Type B pancreatic cell (in vitro differentiated cells): ENCODE data around the gene ATP5F1D. TPM values are rescaled to one million over a fixed set of nuclear protein-coding genes. Genes with fewer than 3 reads are reported as not detected.

Experiments
- DNase-seq: peaks from one replicate; pipeline ENCODE4 v3.0.0; 2021; ENCODE audit warnings: mixed read lengths; ENCODE audit not compliant: unreplicated experiment; ENCODE audit errors: extremely low spot score
- H3K27ac Mint-ChIP-seq: 2 replicates; pipeline ENCODE4 v1.8.0; 2021; ENCODE audit warnings: mild to moderate bottlenecking, mixed read lengths
- H3K27me3 Mint-ChIP-seq: 2 replicates; pipeline ENCODE4 v1.8.0; 2021; ENCODE audit warnings: mixed read lengths
- H3K36me3 Mint-ChIP-seq: 2 replicates; pipeline ENCODE4 v1.8.0; 2021; ENCODE audit warnings: mixed read lengths
- H3K4me1 Mint-ChIP-seq: one replicate; pipeline ENCODE4 v1.8.0; 2021; ENCODE audit warnings: mixed read lengths; ENCODE audit not compliant: unreplicated experiment
- H3K4me3 Mint-ChIP-seq: 2 replicates; pipeline ENCODE4 v1.8.0; 2021; ENCODE audit warnings: mild to moderate bottlenecking, mixed read lengths
- H3K9me3 Mint-ChIP-seq: 2 replicates; pipeline ENCODE4 v1.8.0; 2021; ENCODE audit warnings: mixed read lengths
- total RNA-seq: library from RNA; stranded (reverse); gene quantifications from 2 replicates; pipeline ENCODE4 v1.2.1, GENCODE V29; 2021; ENCODE audit warnings: low replicate concordance
- TF ChIP-seq, protein P1 (sequence below): fragments of 200-600 bp; sonication (generic); conservative IDR thresholded peaks from 2 replicates; pipeline ENCODE4 v1.5.0; 2021; ENCODE audit warnings: antibody characterized with exemption, mild to moderate bottlenecking

ATP5F1D gene
- total RNA-seq, 1 donor from 2014 or later, result 165 TPM

DNA sequence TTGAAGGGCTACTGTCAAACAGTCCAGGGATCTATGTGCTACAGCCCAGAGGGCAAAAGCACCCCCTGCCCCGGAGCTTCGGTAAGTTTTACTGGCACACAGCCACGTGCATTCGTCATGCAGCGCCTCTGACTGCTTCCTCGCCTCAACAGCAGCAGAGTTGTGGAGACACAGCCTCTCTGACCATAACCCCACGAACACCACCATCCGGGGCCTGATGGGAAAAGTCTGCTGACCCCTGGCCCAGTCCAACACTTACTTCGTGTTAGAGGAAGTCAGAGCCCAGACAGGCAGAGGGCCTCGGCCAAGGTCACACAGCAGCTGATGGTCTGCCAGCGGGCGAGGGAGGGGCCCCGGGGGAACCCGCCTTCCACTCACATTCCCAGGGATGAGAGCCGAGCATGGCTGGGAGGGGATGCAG lies 8.9 kb upstream of the ATP5F1D start:
- peaks cover 13% of the 10 kb centered on the region for H3K4me1 Mint-ChIP-seq
- no peaks in the 10 kb centered on the region for H3K36me3 Mint-ChIP-seq
- H3K27me3 Mint-ChIP-seq, result no peaks in the 10 kb centered on the region
- peak overlapping the region; percentile 80 for H3K27ac Mint-ChIP-seq
- TF ChIP-seq, protein P1, sequence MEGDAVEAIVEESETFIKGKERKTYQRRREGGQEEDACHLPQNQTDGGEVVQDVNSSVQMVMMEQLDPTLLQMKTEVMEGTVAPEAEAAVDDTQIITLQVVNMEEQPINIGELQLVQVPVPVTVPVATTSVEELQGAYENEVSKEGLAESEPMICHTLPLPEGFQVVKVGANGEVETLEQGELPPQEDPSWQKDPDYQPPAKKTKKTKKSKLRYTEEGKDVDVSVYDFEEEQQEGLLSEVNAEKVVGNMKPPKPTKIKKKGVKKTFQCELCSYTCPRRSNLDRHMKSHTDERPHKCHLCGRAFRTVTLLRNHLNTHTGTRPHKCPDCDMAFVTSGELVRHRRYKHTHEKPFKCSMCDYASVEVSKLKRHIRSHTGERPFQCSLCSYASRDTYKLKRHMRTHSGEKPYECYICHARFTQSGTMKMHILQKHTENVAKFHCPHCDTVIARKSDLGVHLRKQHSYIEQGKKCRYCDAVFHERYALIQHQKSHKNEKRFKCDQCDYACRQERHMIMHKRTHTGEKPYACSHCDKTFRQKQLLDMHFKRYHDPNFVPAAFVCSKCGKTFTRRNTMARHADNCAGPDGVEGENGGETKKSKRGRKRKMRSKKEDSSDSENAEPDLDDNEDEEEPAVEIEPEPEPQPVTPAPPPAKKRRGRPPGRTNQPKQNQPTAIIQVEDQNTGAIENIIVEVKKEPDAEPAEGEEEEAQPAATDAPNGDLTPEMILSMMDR, result no peak
- no peak for DNase-seq
- H3K4me3 Mint-ChIP-seq, result peak overlapping the region; percentile 55
- H3K9me3 Mint-ChIP-seq, result no peaks in the 10 kb centered on the region

DNA sequence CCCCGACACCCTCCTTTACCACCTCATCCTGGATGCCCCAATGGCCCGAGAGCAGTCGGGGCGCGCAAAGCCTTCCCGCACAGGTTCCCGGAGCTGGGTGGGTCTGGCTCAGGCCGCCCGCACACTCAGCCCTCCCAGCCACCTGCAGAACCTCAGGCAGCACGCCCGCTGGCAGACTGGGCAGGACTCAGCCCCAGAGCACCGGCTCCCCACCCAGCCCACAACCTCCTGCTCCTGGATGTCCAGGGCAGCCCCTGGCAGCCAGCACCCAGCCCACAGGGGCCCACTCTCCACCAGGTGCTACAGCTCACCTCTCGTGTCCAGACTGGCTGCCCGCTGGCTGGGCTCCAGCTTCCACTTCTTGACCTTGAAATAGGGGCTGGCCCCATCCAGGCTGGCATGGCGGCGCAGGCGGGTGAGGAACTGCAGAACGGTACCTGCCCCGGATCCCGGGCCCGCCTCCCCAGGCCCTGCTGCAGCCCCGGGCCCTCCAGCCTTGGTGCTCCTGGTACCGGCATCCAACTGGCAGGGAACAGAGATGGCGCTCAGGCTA lies 8.4 kb upstream of the ATP5F1D start:
- no peak for DNase-seq
- TF ChIP-seq, protein P1, result no peak
- H3K36me3 Mint-ChIP-seq, result no peaks in the 10 kb centered on the region
- H3K9me3 Mint-ChIP-seq, result no peaks in the 10 kb centered on the region
- no peak overlapping the region for H3K4me3 Mint-ChIP-seq
- H3K27me3 Mint-ChIP-seq, result no peaks in the 10 kb centered on the region
- H3K4me1 Mint-ChIP-seq, result peaks cover 13% of the 10 kb centered on the region
- no peak overlapping the region for H3K27ac Mint-ChIP-seq

DNA sequence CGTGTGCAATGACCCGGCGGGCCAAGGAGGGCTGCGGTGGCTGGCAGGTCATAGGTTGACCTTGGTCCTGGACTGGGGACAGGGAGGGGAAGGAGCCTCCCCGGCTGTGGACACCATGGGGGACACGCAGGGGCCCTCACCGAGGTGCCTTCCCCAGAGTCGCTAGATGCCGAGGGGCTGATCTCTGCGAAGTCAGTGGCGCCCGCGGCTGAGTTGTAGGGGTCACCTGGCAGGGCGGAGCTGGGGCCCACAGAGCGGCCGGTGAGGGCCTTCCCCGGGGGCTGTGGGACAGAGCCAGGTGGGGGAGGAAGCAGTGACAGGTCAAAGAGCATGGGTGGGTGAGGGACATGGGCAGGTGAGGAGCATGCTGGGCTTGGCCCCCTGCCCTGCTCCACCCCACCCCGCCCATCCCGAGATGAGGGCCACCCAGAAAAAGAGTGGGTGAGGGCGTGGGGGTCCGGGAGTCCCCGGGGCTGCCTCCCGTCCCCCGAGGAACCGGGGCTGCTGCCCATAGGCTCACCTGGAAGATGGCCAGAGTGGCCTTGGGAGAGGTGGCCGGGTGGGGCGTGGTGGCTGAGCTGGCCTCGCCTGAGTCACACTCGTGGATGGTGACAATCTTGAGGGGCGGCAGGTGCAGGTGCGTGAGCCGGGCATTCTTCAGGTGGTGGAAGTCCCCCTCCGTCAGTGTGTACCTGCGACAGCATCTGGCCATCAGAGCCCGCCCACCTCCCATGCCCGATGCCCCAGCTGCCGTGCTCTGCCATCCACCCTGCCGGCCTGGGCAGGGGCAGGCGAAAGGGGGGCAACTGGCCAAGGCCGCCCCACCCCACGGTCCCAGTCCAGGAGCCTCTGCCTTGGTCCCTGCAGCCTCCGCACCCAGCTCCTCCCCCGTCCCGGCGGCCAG lies 7.2 kb upstream of the ATP5F1D start:
- no peak overlapping the region for H3K27ac Mint-ChIP-seq
- TF ChIP-seq, protein P1, result no peak
- DNase-seq, result no peak
- no peaks in the 10 kb centered on the region for H3K27me3 Mint-ChIP-seq
- no peaks in the 10 kb centered on the region for H3K9me3 Mint-ChIP-seq
- H3K4me1 Mint-ChIP-seq, result peaks cover 19% of the 10 kb centered on the region
- no peak overlapping the region for H3K4me3 Mint-ChIP-seq
- no peaks in the 10 kb centered on the region for H3K36me3 Mint-ChIP-seq

DNA sequence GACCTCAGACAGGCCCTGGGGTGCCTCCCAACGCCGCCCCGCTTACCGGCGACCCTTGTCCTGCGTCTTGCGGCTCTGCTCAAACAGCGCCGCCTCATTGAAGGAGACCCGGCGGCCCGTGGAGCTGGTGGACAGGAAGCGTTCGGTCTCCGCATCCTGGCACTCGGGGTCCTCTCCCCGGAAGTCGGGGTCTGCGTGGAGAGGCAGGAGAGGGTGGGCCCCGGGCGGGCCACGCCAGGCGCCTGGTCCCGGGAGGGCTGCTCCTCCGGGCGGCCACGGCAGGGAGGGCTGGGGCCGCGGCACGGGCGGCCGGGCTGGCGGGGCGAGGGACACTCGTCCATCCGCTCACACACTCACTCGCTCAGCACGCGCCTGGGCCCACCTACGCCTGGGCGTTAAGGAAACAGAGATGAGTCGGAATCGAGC lies 6.6 kb upstream of the ATP5F1D start:
- TF ChIP-seq, protein P1, result no peak
- DNase-seq, result no peak
- Mint-ChIP-seq H3K4me1 (peaks cover 19% of the 10 kb centered on the region), H3K27ac (no peak overlapping the region), H3K27me3 (no peaks in the 10 kb centered on the region), H3K9me3 (no peaks in the 10 kb centered on the region), H3K36me3 (no peaks in the 10 kb centered on the region), H3K4me3 (no peak overlapping the region)

DNA sequence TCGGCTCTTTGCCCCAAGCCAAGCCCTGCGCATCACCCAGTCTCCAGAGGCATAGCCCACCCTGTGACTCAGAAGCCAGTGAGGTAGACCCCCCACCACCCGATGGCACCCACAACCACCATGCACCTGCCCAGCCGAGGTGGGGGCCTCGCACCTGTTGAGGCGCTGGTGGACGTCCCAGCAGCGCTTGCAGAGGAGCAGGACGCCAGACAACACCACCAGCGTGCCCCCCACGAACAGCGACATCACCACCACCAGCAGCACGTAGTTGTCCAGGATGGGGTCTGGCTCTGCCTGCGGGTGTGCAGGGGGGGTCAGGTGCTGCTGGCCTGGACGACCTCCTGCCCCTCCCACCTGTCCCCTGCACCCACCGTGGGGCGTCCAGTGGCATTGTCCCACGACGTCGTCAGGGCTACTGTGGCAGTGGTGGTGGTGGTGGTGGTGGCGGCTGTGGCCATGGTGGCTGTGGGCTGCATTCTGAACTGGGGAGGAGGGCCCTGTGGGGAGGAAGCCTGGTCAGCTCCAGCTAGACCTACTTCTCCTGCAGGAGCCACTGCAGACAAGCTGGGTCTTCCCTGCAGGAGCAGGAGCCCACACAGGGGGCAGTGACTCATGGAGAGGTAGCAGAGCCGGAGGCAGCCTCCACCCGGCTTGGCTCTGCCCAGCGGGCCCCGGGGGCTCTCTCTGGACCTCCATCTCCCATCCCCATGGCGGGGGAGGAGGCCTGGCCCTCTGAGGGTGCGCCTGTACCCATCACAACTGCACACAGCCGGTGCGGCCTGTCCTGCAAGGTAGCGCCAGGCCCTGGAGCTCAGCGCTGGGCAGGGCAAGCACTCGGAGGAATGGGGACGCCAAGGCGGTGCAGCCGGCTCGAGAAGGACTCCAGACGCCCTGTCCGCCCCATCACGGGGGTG lies 5.7 kb upstream of the ATP5F1D start:
- Mint-ChIP-seq H3K36me3 (no peaks in the 10 kb centered on the region), H3K4me1 (peaks cover 19% of the 10 kb centered on the region), H3K9me3 (no peaks in the 10 kb centered on the region), H3K4me3 (peak overlapping the region; percentile 51), H3K27me3 (no peaks in the 10 kb centered on the region), H3K27ac (no peak overlapping the region)
- TF ChIP-seq, protein P1, result no peak
- DNase-seq, result no peak
